BLaER1 treated with 17β-estradiol and CSF1 and Interleukin-3, amounts not matched to agents 10 nM and 100 nM (cell line): Measurements from ENCODE around the gene CELF3.

Source experiments
- H3K27ac ChIP-seq, 11 experiments: shearing (Covaris generic); formaldehyde crosslinking; 2 replicates each; pipeline ENCODE4 v1.8.1; 2022
- H3K27me3 ChIP-seq, 11 experiments: shearing (Covaris generic); formaldehyde crosslinking; 2 replicates each; pipeline ENCODE4 v1.8.1; 2022
- H3K36me3 ChIP-seq, 11 experiments: shearing (Covaris generic); formaldehyde crosslinking; 2 replicates each; pipeline ENCODE4 v1.8.1; 2022
- H3K4me1 ChIP-seq, 10 experiments: shearing (Covaris generic); formaldehyde crosslinking; 2 replicates each; pipeline ENCODE4 v1.8.1; 2022
- H3K4me2 ChIP-seq, 11 experiments: shearing (Covaris generic); formaldehyde crosslinking; 2 replicates each; pipeline ENCODE4 v1.8.1; 2022
- H3K4me3 ChIP-seq, 10 experiments: shearing (Covaris generic); formaldehyde crosslinking; 2 replicates each; pipeline ENCODE4 v1.8.1; 2022
- H3K9ac ChIP-seq, 11 experiments: shearing (Covaris generic); formaldehyde crosslinking; 2 replicates each; pipeline ENCODE4 v1.8.1; 2022
- H3K9me3 ChIP-seq, 11 experiments: shearing (Covaris generic); formaldehyde crosslinking; replicated peaks in 1 of 11; 2 replicates each; pipeline ENCODE4 v1.8.1; 2022
- H4K20me1 ChIP-seq, 11 experiments: shearing (Covaris generic); formaldehyde crosslinking; 2 replicates each; pipeline ENCODE4 v1.8.1; 2022
- Cebpa-rat ChIP-seq, 11 experiments: shearing (Covaris generic); IDR thresholded peaks; 2 replicates each; pipeline ENCODE4 v1.8.1; 2022

Gene CELF3

GRCh38 chr1:151708891-151709290 is 7.7 kb downstream of the CELF3 start:
- H3K4me1 ChIP-seq: peaks cover 23 to 94% (median 89%) of the 10 kb centered on the region in 10 experiments
- H3K4me3 ChIP-seq: 0 out of 20 replicates have a peak overlapping the region, but pooled peaks of 2 of the 10 experiments have one; percentile 3 to 17
- 0 out of 22 replicates have a peak, but pooled peaks cover 0 to 4% (median 0%) of the 10 kb centered on the region in 11 experiments for H4K20me1 ChIP-seq
- H3K9me3 ChIP-seq: no peaks in the 10 kb centered on the region
- H3K27ac ChIP-seq: peak overlapping the region in 7 of 11 experiments; percentile 34 to 62 (median 44); a peak in 11 of 22 replicates
- H3K4me2 ChIP-seq: peak overlapping the region; percentile 46 to 98 (median 85)
- no peaks in the 10 kb centered on the region for H3K27me3 ChIP-seq
- H3K36me3 ChIP-seq: no peaks in the 10 kb centered on the region
- peak overlapping the region in 1 of 11 experiments; percentile 7; a peak in 2 of 22 replicates for H3K9ac ChIP-seq
- TF ChIP-seq Cebpa-rat (IDR thresholded peaks at IDR 0.05): no peak

GRCh38 chr1:151707541-151708065 is 9.0 kb downstream of the CELF3 start:
- no peak overlapping the region for H3K4me3 ChIP-seq
- no peaks in the 10 kb centered on the region for H3K9me3 ChIP-seq
- no peaks in the 10 kb centered on the region for H4K20me1 ChIP-seq
- peak overlapping the region in 4 of 11 experiments; percentile 62 to 79 (median 74); a peak in 7 of 22 replicates for H3K27ac ChIP-seq
- H3K27me3 ChIP-seq: no peaks in the 10 kb centered on the region
- TF ChIP-seq Cebpa-rat (IDR thresholded peaks at IDR 0.05): no peak
- H3K4me1 ChIP-seq: peaks cover 36 to 97% (median 95%) of the 10 kb centered on the region in 10 experiments
- H3K9ac ChIP-seq: 0 out of 22 replicates have a peak overlapping the region, but pooled peaks of 2 of the 11 experiments have one; percentile 35 to 67
- H3K36me3 ChIP-seq: no peaks in the 10 kb centered on the region
- peak overlapping the region in 10 of 11 experiments; percentile 51 to 98 (median 93); a peak in 19 of 22 replicates for H3K4me2 ChIP-seq

GRCh38 chr1:151706464-151707415 is 9.9 kb downstream of the CELF3 start:
- H3K4me2 ChIP-seq: peak overlapping the region; percentile 46 to 98 (median 92)
- H3K27me3 ChIP-seq: no peaks in the 10 kb centered on the region
- H3K27ac ChIP-seq: peak overlapping the region in 6 of 11 experiments; percentile 29 to 79 (median 66); a peak in 12 of 22 replicates
- H3K36me3 ChIP-seq: peaks cover 1 to 4% (median 4%) of the 10 kb centered on the region in 11 experiments; a peak in 15 of 22 replicates
- peak overlapping the region in 1 of 10 experiments; percentile 2; a peak in 1 of 20 replicates for H3K4me3 ChIP-seq
- H3K9me3 ChIP-seq: no peaks in the 10 kb centered on the region
- peak overlapping the region in 5 of 11 experiments; percentile 0 to 67 (median 48); a peak in 9 of 22 replicates for H3K9ac ChIP-seq
- TF ChIP-seq Cebpa-rat (IDR thresholded peaks at IDR 0.05): no peak
- peaks cover 38 to 90% (median 89%) of the 10 kb centered on the region in 10 experiments for H3K4me1 ChIP-seq
- H4K20me1 ChIP-seq: no peaks in the 10 kb centered on the region

- Histone ChIP-seq H3K9me3 (no peaks in the 10 kb centered on the region), H3K9ac (peak overlapping the region in 5 of 11 experiments; percentile 0 to 67 (median 48); a peak in 8 of 22 replicates), H3K27me3 (no peaks in the 10 kb centered on the region), H3K36me3 (peaks cover 9 to 13% (median 12%) of the 10 kb centered on the region in 11 experiments; a peak in 20 of 22 replicates), H3K4me3 (0 out of 20 replicates have a peak overlapping the region, but pooled peaks of 1 of the 10 experiments have one; percentile 2), H3K27ac (peak overlapping the region in 5 of 11 experiments; percentile 29 to 81 (median 77); a peak in 11 of 22 replicates), H3K4me2 (peak overlapping the region; percentile 46 to 98 (median 92); a peak in 20 of 22 replicates), H4K20me1 (peaks cover 0 to 4% (median 0%) of the 10 kb centered on the region in 11 experiments; a peak in 1 of 22 replicates), H3K4me1 (peaks cover 38 to 85% (median 83%) of the 10 kb centered on the region in 10 experiments)
- peak in 2 of 11 experiments; percentile 9 to 44; a peak in 1 of 22 replicates for TF ChIP-seq Cebpa-rat (IDR thresholded peaks at IDR 0.05)
Observed at GRCh38 chr1:151705753-151706463, 10.7 kb downstream of the CELF3 start.

- Histone ChIP-seq H3K27ac (peak overlapping the region in 6 of 11 experiments; percentile 22 to 81 (median 74); a peak in 8 of 22 replicates), H3K27me3 (no peaks in the 10 kb centered on the region)
Observed at GRCh38 chr1:151705146-151705545, 11.5 kb downstream of the CELF3 start.

GRCh38 chr1:151704246-151704645 is 12.4 kb downstream of the CELF3 start:
- Histone ChIP-seq H3K9me3 (no peaks in the 10 kb centered on the region), H3K4me1 (peaks cover 36 to 74% (median 68%) of the 10 kb centered on the region in 10 experiments), H3K27ac (peak overlapping the region in 8 of 11 experiments; percentile 49 to 81 (median 72); a peak in 16 of 22 replicates)

More at GRCh38 chr1:151705146-151705545, 11.5 kb downstream of the CELF3 start:
- H3K4me3 ChIP-seq: no peak overlapping the region
- no peak for TF ChIP-seq Cebpa-rat (IDR thresholded peaks at IDR 0.05)
- H3K4me2 ChIP-seq: peak overlapping the region in 10 of 11 experiments; percentile 51 to 98 (median 93); a peak in 19 of 22 replicates
- peaks cover 38 to 82% (median 77%) of the 10 kb centered on the region in 10 experiments for H3K4me1 ChIP-seq
- H3K9ac ChIP-seq: peak overlapping the region in 2 of 11 experiments; percentile 37 to 71; a peak in 1 of 22 replicates
- peaks cover 0 to 6% (median 0%) of the 10 kb centered on the region in 11 experiments; a peak in 1 of 22 replicates for H4K20me1 ChIP-seq
- H3K36me3 ChIP-seq: peaks cover 13 to 19% (median 15%) of the 10 kb centered on the region in 11 experiments; a peak in 20 of 22 replicates
- H3K9me3 ChIP-seq: no peaks in the 10 kb centered on the region

GRCh38 chr1:151703813-151704212 is 12.8 kb downstream of the CELF3 start:
- H3K4me1 ChIP-seq: peaks cover 32 to 70% (median 64%) of the 10 kb centered on the region in 10 experiments
- H3K36me3 ChIP-seq: peaks cover 25 to 32% (median 28%) of the 10 kb centered on the region in 11 experiments
- peak overlapping the region in 7 of 10 experiments; percentile 6 to 44 (median 39); a peak in 10 of 20 replicates for H3K4me3 ChIP-seq
- H4K20me1 ChIP-seq: peaks cover 0 to 6% (median 0%) of the 10 kb centered on the region in 11 experiments; a peak in 1 of 22 replicates
- no peaks in the 10 kb centered on the region for H3K27me3 ChIP-seq
- no peak for TF ChIP-seq Cebpa-rat (IDR thresholded peaks at IDR 0.05)
- H3K4me2 ChIP-seq: peak overlapping the region; percentile 62 to 98 (median 92)
- H3K27ac ChIP-seq: peak overlapping the region in 9 of 11 experiments; percentile 11 to 81 (median 71); a peak in 17 of 22 replicates
- peak overlapping the region; percentile 18 to 79 (median 55); a peak in 19 of 22 replicates for H3K9ac ChIP-seq
- H3K9me3 ChIP-seq: no peaks in the 10 kb centered on the region

More at GRCh38 chr1:151704246-151704645, 12.4 kb downstream of the CELF3 start:
- Histone ChIP-seq H3K4me2 (peak overlapping the region; percentile 62 to 98 (median 92); a peak in 21 of 22 replicates), H3K9ac (peak overlapping the region in 6 of 11 experiments; percentile 54 to 79 (median 72); a peak in 12 of 22 replicates), H3K27me3 (no peaks in the 10 kb centered on the region), H4K20me1 (peaks cover 0 to 6% (median 0%) of the 10 kb centered on the region in 11 experiments; a peak in 1 of 22 replicates), H3K36me3 (peaks cover 20 to 28% (median 24%) of the 10 kb centered on the region in 11 experiments), H3K4me3 (peak overlapping the region in 4 of 10 experiments; percentile 27 to 44 (median 40); a peak in 3 of 20 replicates)
- no peak for TF ChIP-seq Cebpa-rat (IDR thresholded peaks at IDR 0.05)
